HepG2 (cell line): Measurements from ENCODE around the gene FAM118A. TPM values are rescaled to one million over a fixed set of nuclear protein-coding genes. Genes with fewer than 3 reads are reported as not detected.

ENCODE experiments used
- ATAC-seq: fragments of 200-7000 bp; cut with Tn5 transposase; 3 replicates; pipeline ENCODE4 v1.9.1; 2020; ENCODE audit warnings: mild to moderate bottlenecking, moderate library complexity
- BruUV-seq: library from RNA; stranded (reverse); fragments of 400-500 nt; replicated peaks from 2 replicates; lab custom pipeline; 2021; lab: Mats Ljungman, UMichigan
- CTCF ChIA-PET: fragments of 300-600 bp; formaldehyde crosslinking; extraction: SDS; loops from one replicate; lab custom pipeline; 2021; ENCODE audit warnings: low total read pairs, inconsistent platforms, low intra/inter-chr PET ratio; lab: Yijun Ruan, JAX
- POLR2A ChIA-PET: fragments of 350-600 bp; sonication (Branson Sonifier 250); formaldehyde crosslinking; loops from one replicate; lab custom pipeline; 2020; ENCODE audit warnings: antibody characterized with exemption, inconsistent platforms; lab: Yijun Ruan, JAX
- DNase-seq: peaks from one replicate; pipeline ENCODE4 v3.0.0-alpha.2; 2015; ENCODE audit warnings: low spot score
- FAIRE-seq: peaks from 3 replicates; lab custom pipeline; 2011; peaks lifted over from hg19 to GRCh38; lab: Jason Lieb, UNC
- H2AFZ ChIP-seq: one replicate; pipeline ENCODE4 v1.6.1; 2011; ENCODE audit warnings: low read length, inconsistent platforms
- H3K27ac ChIP-seq: fragments of 300-600 bp; 3 replicates; pipeline ENCODE4 v1.8.0; 2011; ENCODE audit warnings: mixed run types, mild to moderate bottlenecking, mixed read lengths, low read length, inconsistent platforms; ENCODE audit not compliant: insufficient read depth; ENCODE audit errors: extremely low read length
- H3K27me3 ChIP-seq, 2 experiments: fragments of 200-600 bp in 1 of 2; 2 replicates in 1 of 2; 3 replicates in 1 of 2; pipeline versions ENCODE4 v1.6.0 to v1.8.0; 2011; ENCODE audit warnings: low read length in 2 of 2, mild to moderate bottlenecking in 2 of 2, moderate library complexity in 2 of 2, inconsistent platforms in 1 of 2; ENCODE audit not compliant: insufficient read depth in 2 of 2, control insufficient read depth in 1 of 2
- H3K36me3 ChIP-seq, 2 experiments: fragments of 200-600 bp in 1 of 2; replicated peaks in 1 of 2; 2 replicates in 1 of 2; 3 replicates in 1 of 2; pipeline versions ENCODE4 v1.5.1 to v1.8.0; 2011; ENCODE audit warnings: low read length in 2 of 2, inconsistent platforms in 1 of 2; ENCODE audit not compliant: insufficient read depth in 2 of 2, control insufficient read depth in 1 of 2
- H3K4me1 ChIP-seq: 2 replicates; pipeline ENCODE4 v1.5.1; 2012; ENCODE audit warnings: low read length, inconsistent platforms; ENCODE audit not compliant: insufficient read depth
- H3K4me2 ChIP-seq: 2 replicates; pipeline ENCODE4 v1.6.0; 2011; ENCODE audit warnings: low read depth, low read length, inconsistent platforms
- H3K4me3 ChIP-seq, 3 experiments: fragments of 200-600 bp in 1 of 3; sonication (generic), shearing (Covaris generic) in 1 of 3; replicated peaks in 1 of 3; 2 replicates each; pipeline ENCODE4 v1.5.1; 2011 to 2016; ENCODE audit warnings: low read length in 3 of 3, inconsistent platforms in 2 of 3, low read depth in 2 of 3, mild to moderate bottlenecking in 2 of 3, control low read depth in 1 of 3, mixed read lengths in 1 of 3; ENCODE audit not compliant: insufficient read depth in 1 of 3
- H3K79me2 ChIP-seq: one replicate; pipeline ENCODE4 v1.6.1; 2011; ENCODE audit warnings: low read length, inconsistent platforms; ENCODE audit not compliant: insufficient read depth
- H3K9ac ChIP-seq: 2 replicates; pipeline ENCODE4 v1.6.0; 2011; ENCODE audit warnings: mild to moderate bottlenecking, low read depth, low read length, inconsistent platforms; ENCODE audit not compliant: insufficient read depth
- H3K9me3 ChIP-seq: 2 replicates; pipeline ENCODE4 v1.5.1; 2012; ENCODE audit warnings: mild to moderate bottlenecking, low read length
- H4K20me1 ChIP-seq: 2 replicates; pipeline ENCODE4 v1.6.0; 2011; ENCODE audit warnings: inconsistent platforms, mild to moderate bottlenecking, low read length, moderate library complexity; ENCODE audit not compliant: insufficient read depth
- DNMT1 ChIP-seq: sonication (generic); formaldehyde crosslinking; IDR thresholded peaks from 2 replicates; pipeline ENCODE4 v1.5.1; 2020; ENCODE audit warnings: mild to moderate bottlenecking, missing genetic modification reagents
- FOXO1 ChIP-seq: sonication (generic); formaldehyde crosslinking; IDR thresholded peaks from 2 replicates; pipeline ENCODE4 v1.4.0; 2020; ENCODE audit warnings: missing genetic modification reagents
- SOX13 ChIP-seq, 3 experiments: fragments of 450-650 bp in 1 of 3; sonication (generic) in 1 of 3; formaldehyde crosslinking in 1 of 3; IDR thresholded peaks in 2 of 3; conservative IDR thresholded peaks in 1 of 3; 2 replicates each; pipeline versions ENCODE4 v1.5.0 to v1.6.1; 2016 to 2020; ENCODE audit warnings: antibody characterized with exemption in 1 of 3, mild to moderate bottlenecking in 1 of 3, missing compliant biosample characterization in 1 of 3, missing genetic modification reagents in 1 of 3, moderate library complexity in 1 of 3
- STAT5B ChIP-seq: sonication (generic); formaldehyde crosslinking; IDR thresholded peaks from 2 replicates; pipeline ENCODE4 v1.4.0; 2020; ENCODE audit warnings: missing genetic modification reagents
- ZNF414 ChIP-seq: sonication (generic); formaldehyde crosslinking; IDR thresholded peaks from 2 replicates; pipeline ENCODE4 v1.5.0; 2020; ENCODE audit warnings: missing genetic modification reagents
- ZNF451 ChIP-seq: sonication (generic); formaldehyde crosslinking; IDR thresholded peaks from 2 replicates; pipeline ENCODE4 v1.5.0; 2020; ENCODE audit warnings: mild to moderate bottlenecking, missing genetic modification reagents
- ZNF569 ChIP-seq: sonication (generic); formaldehyde crosslinking; IDR thresholded peaks from 2 replicates; pipeline ENCODE4 v1.5.0; 2020; ENCODE audit warnings: mild to moderate bottlenecking, missing genetic modification reagents, moderate library complexity, borderline replicate concordance
- ZNF572 ChIP-seq: sonication (generic); formaldehyde crosslinking; IDR thresholded peaks from 2 replicates; pipeline ENCODE4 v1.5.1; 2020; ENCODE audit warnings: mild to moderate bottlenecking, missing genetic modification reagents
- ZNF703 ChIP-seq: sonication (generic); formaldehyde crosslinking; IDR thresholded peaks from 2 replicates; pipeline ENCODE4 v1.5.1; 2020; ENCODE audit warnings: missing genetic modification reagents, mild to moderate bottlenecking, moderate library complexity, borderline replicate concordance
- ZNF780A ChIP-seq: sonication (generic); formaldehyde crosslinking; IDR thresholded peaks from 2 replicates; pipeline ENCODE4 v1.8.0; 2022; ENCODE audit warnings: mild to moderate bottlenecking, missing genetic modification reagents, moderate library complexity
- WGBS: methylation state at CpG from one replicate; pipeline ENCODE4 v1.1.6; 2017; ENCODE audit warnings: low lambda C conversion rate; 5-methylcytosine and 5-hydroxymethylcytosine counted together
- in situ Hi-C: cut with HindIII; loops from 2 replicates; pipeline ENCODE4 v1.10.0; 2017; ENCODE audit warnings: low pct_unique_long_range_greater_than_20kb; ENCODE audit not compliant: extremely low pct_ligation_motif_present
- intact Hi-C: fragments of 100-400 bp; cut with micrococcal nuclease; formaldehyde crosslinking; loops from one replicate; pipeline ENCODE4 v1.10.0; 2022; ENCODE audit not compliant: unreplicated experiment
- polyA plus RNA-seq, 8 experiments: library from polyadenylated mRNA; depleted of rRNA in 3 of 8; stranded (reverse) in 7 of 8; unstranded in 1 of 8; fragments of >200 nt; fragmentation: Illumina TruSeq in 4 of 8; extraction: Trizol in 4 of 8; gene quantifications; 2 replicates each; pipeline versions ENCODE4 v1.2.1 to v1.2.3, GENCODE V29; 2011 to 2016; ENCODE audit warnings: low read depth in 4 of 8, missing spikeins in 1 of 8, mixed read lengths in 1 of 8; ENCODE audit not compliant: insufficient read depth in 1 of 8
- total RNA-seq, 5 experiments: library from RNA; depleted of rRNA; stranded (reverse); fragments of >200 nt; fragmentation: Illumina TruSeq; extraction: Trizol; gene quantifications; 2 replicates each; pipeline ENCODE4 v1.2.3, GENCODE V29; 2016; ENCODE audit warnings: low read depth in 1 of 5
- TF ChIP-seq, protein P1 (sequence below): sonication (generic); formaldehyde crosslinking; IDR thresholded peaks from 2 replicates; pipeline ENCODE4 v1.4.0; 2020; ENCODE audit warnings: missing genetic modification reagents, borderline replicate concordance
- TF ChIP-seq, protein P2 (sequence below): sonication (generic); formaldehyde crosslinking; conservative IDR thresholded peaks from 2 replicates; pipeline ENCODE4 v1.5.0; 2020; ENCODE audit warnings: missing genetic modification reagents
- TF ChIP-seq, protein P3 (sequence below): sonication (generic); formaldehyde crosslinking; IDR thresholded peaks from 2 replicates; pipeline ENCODE4 v1.5.0; 2020; ENCODE audit warnings: mild to moderate bottlenecking, missing genetic modification reagents
- TF ChIP-seq, protein P4 (sequence below): sonication (generic); IDR thresholded peaks from 2 replicates; pipeline ENCODE4 v1.6.1; 2016; ENCODE audit warnings: low read depth, borderline replicate concordance

Gene FAM118A
- total and polyA plus RNA-seq, 2 of the 13 experiments (the other 11 are each of a cell fraction or from before 2014, with no cell fraction given), result 36.7 to 48.2 TPM

DNA sequence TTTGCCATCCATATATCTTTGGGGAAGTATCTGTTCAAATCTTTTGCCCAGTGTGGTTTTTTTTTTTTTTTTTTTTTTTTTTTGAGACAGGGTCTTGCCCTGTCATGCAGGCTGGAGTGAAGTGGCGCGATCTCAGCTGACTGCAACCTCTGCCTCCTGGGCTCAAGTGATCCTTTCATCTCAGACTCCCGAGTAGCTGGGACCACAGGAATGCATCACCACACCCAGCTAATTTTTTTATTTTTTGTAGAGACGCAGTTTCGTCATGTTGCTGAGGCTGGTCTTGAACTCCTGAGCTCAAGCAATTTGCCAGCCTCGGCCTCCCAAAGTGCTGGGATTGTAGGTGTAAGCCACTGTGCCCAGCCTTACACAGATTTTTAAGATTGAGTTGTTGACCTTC, 4.8 kb upstream of the FAM118A start (continued):
- TF ChIP-seq DNMT1 (CRISPR knock-in tag) (no peak), ZNF572 (CRISPR knock-in tag) (no peak)

DNA sequence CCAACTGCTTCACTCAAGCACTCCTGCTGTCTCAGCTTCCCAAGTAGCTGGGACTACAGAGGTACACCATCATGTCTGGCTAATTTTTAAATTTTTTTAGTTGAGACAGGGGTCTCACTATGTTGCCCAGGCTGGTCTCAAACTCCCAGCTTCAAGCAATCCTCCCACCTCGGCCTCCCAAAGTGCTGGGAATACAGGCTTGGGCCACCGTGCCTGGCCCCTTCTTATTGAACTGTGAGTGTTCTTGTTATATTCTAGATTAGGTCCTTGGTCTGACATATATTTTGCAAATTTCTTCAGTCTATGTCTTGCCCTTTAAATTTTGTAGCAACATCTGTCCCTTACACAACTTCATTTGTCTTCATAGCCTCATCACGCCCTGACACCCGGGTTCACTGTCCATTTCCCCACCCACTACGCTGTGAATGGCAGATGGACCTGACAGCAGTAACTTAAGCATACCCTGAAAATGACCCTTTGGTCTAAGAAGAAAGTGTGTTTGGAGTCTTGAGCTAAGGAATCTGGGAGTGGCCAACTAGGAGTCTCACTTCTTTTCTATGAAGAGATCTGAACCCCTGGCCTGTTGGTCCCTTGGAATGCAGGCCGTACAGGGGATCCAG, 4.2 kb upstream of the FAM118A start:
- H2AFZ ChIP-seq, result no peak overlapping the region
- H3K9ac ChIP-seq, result no peak overlapping the region
- 42% methylated on average over 6 of the region's 6 CpGs for WGBS
- peaks cover 1% of the 10 kb centered on the region; the same call in 1 of the 2 replicates for H4K20me1 ChIP-seq
- no peak overlapping the region for H3K4me3 ChIP-seq
- ChIA-PET CTCF (no interaction called here), POLR2A (no interaction called here)
- intact Hi-C loops (no loop called here), in situ Hi-C loops (loop anchor here (5.0 kb wide), 1 partner anchor 33 kb away; no protein-coding TSS in a partner anchor)
- H3K4me1 ChIP-seq, result peaks cover 44% of the 10 kb centered on the region
- H3K27me3 ChIP-seq, result no peaks in the 10 kb centered on the region
- H3K79me2 ChIP-seq, result peaks cover 6% of the 10 kb centered on the region
- H3K9me3 ChIP-seq, result no peaks in the 10 kb centered on the region
- ATAC-seq (no peak), DNase-seq (peak; percentile 45), FAIRE-seq (peak; percentile 80)
- BruUV-seq, result no TSS peak
- H3K36me3 ChIP-seq, result no peaks in the 10 kb centered on the region; a peak in 1 of 5 replicates
- no peak overlapping the region for H3K4me2 ChIP-seq
- peak overlapping the region; percentile 44 for H3K27ac ChIP-seq
- TF ChIP-seq FOXO1 (CRISPR knock-in tag) (no peak), ZNF780A (CRISPR knock-in tag) (no peak), STAT5B (CRISPR knock-in tag) (no peak), SOX13 (IDR thresholded peaks at IDR 0.05) (no peak; the same call in 1 of the 2 replicates), SOX13 (CRISPR knock-in tag; conservative IDR thresholded peaks at IDR 0.05 in 1 of 2, IDR thresholded peaks at IDR 0.05 in 1 of 2) (peak in 1 of 2 experiments; percentile 25; a peak in 1 of 4 replicates), ZNF569 (CRISPR knock-in tag) (no peak), ZNF451 (CRISPR knock-in tag) (no peak), ZNF703 (CRISPR knock-in tag) (no peak), ZNF414 (no peak)
- TF ChIP-seq, protein P1, sequence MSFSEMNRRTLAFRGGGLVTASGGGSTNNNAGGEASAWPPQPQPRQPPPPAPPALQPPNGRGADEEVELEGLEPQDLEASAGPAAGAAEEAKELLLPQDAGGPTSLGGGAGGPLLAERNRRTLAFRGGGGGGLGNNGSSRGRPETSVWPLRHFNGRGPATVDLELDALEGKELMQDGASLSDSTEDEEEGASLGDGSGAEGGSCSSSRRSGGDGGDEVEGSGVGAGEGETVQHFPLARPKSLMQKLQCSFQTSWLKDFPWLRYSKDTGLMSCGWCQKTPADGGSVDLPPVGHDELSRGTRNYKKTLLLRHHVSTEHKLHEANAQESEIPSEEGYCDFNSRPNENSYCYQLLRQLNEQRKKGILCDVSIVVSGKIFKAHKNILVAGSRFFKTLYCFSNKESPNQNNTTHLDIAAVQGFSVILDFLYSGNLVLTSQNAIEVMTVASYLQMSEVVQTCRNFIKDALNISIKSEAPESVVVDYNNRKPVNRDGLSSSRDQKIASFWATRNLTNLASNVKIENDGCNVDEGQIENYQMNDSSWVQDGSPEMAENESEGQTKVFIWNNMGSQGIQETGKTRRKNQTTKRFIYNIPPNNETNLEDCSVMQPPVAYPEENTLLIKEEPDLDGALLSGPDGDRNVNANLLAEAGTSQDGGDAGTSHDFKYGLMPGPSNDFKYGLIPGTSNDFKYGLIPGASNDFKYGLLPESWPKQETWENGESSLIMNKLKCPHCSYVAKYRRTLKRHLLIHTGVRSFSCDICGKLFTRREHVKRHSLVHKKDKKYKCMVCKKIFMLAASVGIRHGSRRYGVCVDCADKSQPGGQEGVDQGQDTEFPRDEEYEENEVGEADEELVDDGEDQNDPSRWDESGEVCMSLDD (CRISPR knock-in tag), result no peak
- TF ChIP-seq, protein P2, sequence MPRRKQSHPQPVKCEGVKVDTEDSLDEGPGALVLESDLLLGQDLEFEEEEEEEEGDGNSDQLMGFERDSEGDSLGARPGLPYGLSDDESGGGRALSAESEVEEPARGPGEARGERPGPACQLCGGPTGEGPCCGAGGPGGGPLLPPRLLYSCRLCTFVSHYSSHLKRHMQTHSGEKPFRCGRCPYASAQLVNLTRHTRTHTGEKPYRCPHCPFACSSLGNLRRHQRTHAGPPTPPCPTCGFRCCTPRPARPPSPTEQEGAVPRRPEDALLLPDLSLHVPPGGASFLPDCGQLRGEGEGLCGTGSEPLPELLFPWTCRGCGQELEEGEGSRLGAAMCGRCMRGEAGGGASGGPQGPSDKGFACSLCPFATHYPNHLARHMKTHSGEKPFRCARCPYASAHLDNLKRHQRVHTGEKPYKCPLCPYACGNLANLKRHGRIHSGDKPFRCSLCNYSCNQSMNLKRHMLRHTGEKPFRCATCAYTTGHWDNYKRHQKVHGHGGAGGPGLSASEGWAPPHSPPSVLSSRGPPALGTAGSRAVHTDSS (CRISPR knock-in tag), result no peak
- TF ChIP-seq, protein P3, sequence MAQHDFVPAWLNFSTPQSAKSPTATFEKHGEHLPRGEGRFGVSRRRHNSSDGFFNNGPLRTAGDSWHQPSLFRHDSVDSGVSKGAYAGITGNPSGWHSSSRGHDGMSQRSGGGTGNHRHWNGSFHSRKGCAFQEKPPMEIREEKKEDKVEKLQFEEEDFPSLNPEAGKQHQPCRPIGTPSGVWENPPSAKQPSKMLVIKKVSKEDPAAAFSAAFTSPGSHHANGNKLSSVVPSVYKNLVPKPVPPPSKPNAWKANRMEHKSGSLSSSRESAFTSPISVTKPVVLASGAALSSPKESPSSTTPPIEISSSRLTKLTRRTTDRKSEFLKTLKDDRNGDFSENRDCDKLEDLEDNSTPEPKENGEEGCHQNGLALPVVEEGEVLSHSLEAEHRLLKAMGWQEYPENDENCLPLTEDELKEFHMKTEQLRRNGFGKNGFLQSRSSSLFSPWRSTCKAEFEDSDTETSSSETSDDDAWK (CRISPR knock-in tag), result no peak
- TF ChIP-seq, protein P4, sequence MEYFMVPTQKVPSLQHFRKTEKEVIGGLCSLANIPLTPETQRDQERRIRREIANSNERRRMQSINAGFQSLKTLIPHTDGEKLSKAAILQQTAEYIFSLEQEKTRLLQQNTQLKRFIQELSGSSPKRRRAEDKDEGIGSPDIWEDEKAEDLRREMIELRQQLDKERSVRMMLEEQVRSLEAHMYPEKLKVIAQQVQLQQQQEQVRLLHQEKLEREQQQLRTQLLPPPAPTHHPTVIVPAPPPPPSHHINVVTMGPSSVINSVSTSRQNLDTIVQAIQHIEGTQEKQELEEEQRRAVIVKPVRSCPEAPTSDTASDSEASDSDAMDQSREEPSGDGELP, result no peak
